NCI-H2171 treated with DMSO at 0.1 percent for 48 hours (cell line): ENCODE results near the gene GIMAP6.
"Not testable (repeated sequence)": the region's sequence is repeated elsewhere in the genome, so short reads cannot be mapped to it uniquely, and the experiment has no call there.

ENCODE experiments used
- DNase-seq: peaks from one replicate; lab custom pipeline; 2025; lab: John Stamatoyannopoulos, UW

The GIMAP6 gene

DNA sequence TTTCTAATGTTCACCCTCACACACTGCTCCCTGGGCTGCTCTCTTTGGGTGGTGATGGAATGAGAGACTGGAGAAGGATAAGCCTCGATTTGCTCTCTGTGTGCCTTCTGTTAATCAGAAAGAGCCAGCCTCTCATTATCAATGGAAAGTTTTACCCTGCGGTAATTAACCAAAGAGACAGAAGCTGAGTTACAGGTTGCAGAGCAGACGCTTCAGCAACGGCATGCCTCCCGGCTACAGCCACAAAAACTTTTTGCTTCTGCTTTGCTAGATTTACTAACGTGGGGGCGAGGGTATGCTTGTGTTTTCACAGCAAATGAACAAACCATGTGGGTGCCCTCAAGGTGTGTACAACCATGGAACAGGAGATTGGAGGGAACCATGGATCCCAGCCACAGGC lies 47.0 kb downstream of the GIMAP6 start:
- DNase-seq, result no peak

DNA sequence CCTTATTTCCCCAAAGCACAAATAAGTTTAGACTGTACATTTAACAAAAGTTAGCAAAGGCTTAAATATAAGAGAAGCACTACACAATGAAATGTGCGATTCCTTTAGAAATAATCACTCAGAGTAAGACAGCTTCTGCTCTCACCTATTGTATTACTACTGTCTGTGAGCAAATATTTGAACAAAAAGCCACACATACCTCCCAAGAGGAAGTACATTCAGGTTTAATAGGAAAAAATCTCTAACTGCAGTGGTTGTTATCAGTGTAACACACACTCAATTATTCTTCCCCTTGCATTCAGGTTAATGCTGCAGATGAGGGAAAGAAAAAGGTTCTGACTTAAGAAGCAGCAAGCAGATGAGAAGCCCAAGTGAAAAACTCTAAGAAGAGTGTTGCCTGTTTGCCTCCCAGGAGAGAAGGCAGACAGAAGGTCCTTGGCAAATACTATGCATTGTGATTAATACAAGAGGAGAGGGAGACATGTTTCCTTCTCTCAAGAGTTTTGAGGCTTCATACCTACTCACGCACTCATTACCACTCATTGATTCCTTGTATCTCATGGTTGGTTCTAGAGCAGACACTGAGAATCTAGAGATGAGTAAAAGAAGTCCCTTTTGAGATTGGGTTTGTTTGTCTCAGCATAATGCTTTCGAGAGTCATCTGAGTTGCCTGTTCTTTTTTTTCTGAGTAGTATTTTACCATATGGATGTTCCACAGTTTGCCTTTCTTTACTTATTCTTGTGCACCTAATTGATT lies 51.4 kb downstream of the GIMAP6 start:
- DNase-seq, result no peak

DNA sequence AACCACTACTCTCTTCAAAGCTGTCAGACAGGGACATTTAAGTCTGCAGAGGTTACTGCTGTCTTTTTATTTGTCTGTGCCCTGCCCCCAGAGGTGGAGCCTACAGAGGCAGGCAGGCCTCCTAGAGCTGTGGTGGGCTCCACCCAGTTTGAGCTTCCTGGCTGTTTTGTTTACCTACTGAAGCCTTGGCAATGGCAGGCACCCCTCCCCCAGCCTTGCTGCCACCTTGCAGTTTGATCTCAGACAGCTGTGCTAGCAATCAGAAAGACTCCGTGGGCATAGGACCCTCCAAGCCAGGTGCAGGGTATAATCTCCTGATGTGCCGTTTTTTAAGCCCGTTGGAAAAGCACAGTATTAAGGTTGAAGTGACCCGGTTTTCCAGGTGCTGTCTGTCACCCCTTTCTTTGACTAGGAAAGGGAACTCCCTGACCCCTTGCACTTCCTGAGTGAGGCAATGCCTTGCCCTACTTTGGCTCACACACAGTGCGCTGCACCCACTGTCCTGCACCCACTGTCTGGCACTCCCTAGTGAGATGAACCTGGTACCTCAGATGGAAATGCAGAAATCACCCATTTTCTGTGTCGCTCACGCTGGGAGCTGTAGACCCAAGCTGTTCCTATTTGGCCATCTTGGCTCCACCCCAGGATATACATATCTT lies 52.1 kb downstream of the GIMAP6 start:
- DNase-seq, result not testable (repeated sequence)
